GM12878 (cell line): ENCODE results near the gene THEM4. TPM values are rescaled to one million over a fixed set of nuclear protein-coding genes. Genes with fewer than 3 reads are reported as not detected.

ENCODE experiments used
- ATAC-seq: fragments of 200-7000 bp; cut with Tn5 transposase; 3 replicates; pipeline ENCODE4 v1.9.1; 2020; ENCODE audit warnings: mild to moderate bottlenecking, moderate library complexity
- BruUV-seq: library from RNA; stranded (reverse); fragments of 400-500 nt; replicated peaks from 2 replicates; lab custom pipeline; 2021; lab: Mats Ljungman, UMichigan
- CTCF ChIA-PET: fragments of 300-600 bp; sonication (Branson Sonifier 250); formaldehyde crosslinking; extraction: SDS; loops from one replicate; lab custom pipeline; 2021; ENCODE audit warnings: inconsistent platforms; lab: Yijun Ruan, JAX
- POLR2A ChIA-PET: fragments of 350-600 bp; formaldehyde crosslinking; extraction: SDS; loops from one replicate; lab custom pipeline; 2021; ENCODE audit warnings: inconsistent platforms; lab: Charles Lee
- RAD21 ChIA-PET: fragments of 300-600 bp; sonication (Branson Sonifier 250); formaldehyde crosslinking; loops from one replicate; lab custom pipeline; 2023; ENCODE audit warnings: antibody characterized with exemption; ENCODE audit not compliant: unreplicated experiment; lab: Charles Lee
- SMC1A ChIA-PET: fragments of 300-600 bp; sonication (Branson Sonifier 250); formaldehyde crosslinking; loops from one replicate; lab custom pipeline; 2023; ENCODE audit not compliant: unreplicated experiment, uncharacterized antibody; lab: Charles Lee
- DNase-seq: peaks from one replicate; pipeline ENCODE4 v3.0.0-alpha.2; 2011; ENCODE audit warnings: low read depth, low spot score
- FAIRE-seq: peaks from 3 replicates; lab custom pipeline; 2011; peaks lifted over from hg19 to GRCh38; lab: Jason Lieb, UNC
- H2AFZ ChIP-seq: 2 replicates; pipeline ENCODE4 v1.6.0; 2011; ENCODE audit warnings: low read depth, low read length, control low read depth; ENCODE audit not compliant: control insufficient read depth
- H3K27ac ChIP-seq: 2 replicates; pipeline ENCODE4 v1.5.1; 2011; ENCODE audit warnings: control low read depth; ENCODE audit not compliant: control insufficient read depth, insufficient read depth
- H3K27me3 ChIP-seq, 2 experiments: replicated peaks in 1 of 2; 2 replicates each; pipeline versions ENCODE4 v1.6.0 to v1.6.1; 2011; ENCODE audit warnings: low read length in 1 of 2; ENCODE audit not compliant: control insufficient read depth in 2 of 2, insufficient read depth in 2 of 2
- H3K36me3 ChIP-seq, 2 experiments: 2 replicates each; pipeline ENCODE4 v1.5.1; 2011; ENCODE audit warnings: low read length in 1 of 2; ENCODE audit not compliant: control insufficient read depth in 2 of 2, insufficient read depth in 2 of 2
- H3K4me1 ChIP-seq: 2 replicates; pipeline ENCODE4 v1.6.1; 2011; ENCODE audit warnings: mild to moderate bottlenecking, low read length, moderate library complexity, mixed read lengths; ENCODE audit not compliant: control insufficient read depth, insufficient read depth
- H3K4me2 ChIP-seq: 2 replicates; pipeline ENCODE4 v1.6.0; 2011; ENCODE audit warnings: control low read depth; ENCODE audit not compliant: control insufficient read depth, insufficient read depth
- H3K4me3 ChIP-seq: fragments of 200-600 bp; sonication (generic); 2 replicates; pipeline ENCODE4 v1.5.1; 2016
- H3K79me2 ChIP-seq: 2 replicates; pipeline ENCODE4 v1.6.0; 2011; ENCODE audit warnings: low read length; ENCODE audit not compliant: control insufficient read depth, insufficient read depth
- H3K9ac ChIP-seq: 2 replicates; pipeline ENCODE4 v1.8.0; 2011; ENCODE audit warnings: low read length, control low read depth, mixed read lengths; ENCODE audit not compliant: control insufficient read depth, insufficient read depth
- H3K9me3 ChIP-seq: replicated peaks from 3 replicates; pipeline ENCODE4 v1.5.1; 2011; ENCODE audit warnings: mild to moderate bottlenecking, low read length; ENCODE audit not compliant: control insufficient read depth, insufficient read depth
- H4K20me1 ChIP-seq: 2 replicates; pipeline ENCODE4 v1.6.0; 2011; ENCODE audit not compliant: control insufficient read depth, insufficient read depth
- CBX5 ChIP-seq: sonication (generic); IDR thresholded peaks from 2 replicates; pipeline ENCODE4 v1.6.1; 2016; ENCODE audit warnings: low read depth, moderate library complexity, mild to moderate bottlenecking, inconsistent platforms
- CREB1 ChIP-seq: IDR thresholded peaks from 2 replicates; pipeline ENCODE4 v1.6.1; 2012; ENCODE audit warnings: low read depth, mild to moderate bottlenecking, inconsistent platforms
- JUND ChIP-seq: IDR thresholded peaks from 2 replicates; pipeline ENCODE4 v1.6.1; 2012; ENCODE audit warnings: low read depth, mild to moderate bottlenecking, low read length, improper control_type of control experiment, moderate library complexity
- NR2C2 ChIP-seq: IDR thresholded peaks from 2 replicates; pipeline ENCODE4 v1.6.1; 2011; ENCODE audit warnings: borderline replicate concordance, low read depth; ENCODE audit not compliant: control insufficient read depth, insufficient read length
- RELA ChIP-seq: fragments of 450-650 bp; IDR thresholded peaks from 2 replicates; pipeline ENCODE4 v1.8.0; 2014; ENCODE audit warnings: borderline replicate concordance; ENCODE audit not compliant: partially characterized antibody
- SIN3A ChIP-seq: IDR thresholded peaks from 2 replicates; pipeline ENCODE4 v1.6.1; 2012; ENCODE audit warnings: low read depth, low read length, improper control_type of control experiment
- SREBF1 ChIP-seq: IDR thresholded peaks from 2 replicates; pipeline ENCODE4 v1.6.1; 2012; ENCODE audit warnings: mild to moderate bottlenecking, low read length
- ZBTB33 ChIP-seq: fragments of 450-650 bp; IDR thresholded peaks from 2 replicates; pipeline ENCODE4 v1.6.1; 2017; ENCODE audit warnings: mild to moderate bottlenecking
- ZNF274 ChIP-seq: IDR thresholded peaks from one replicate; pipeline ENCODE4 v1.8.0; 2011; ENCODE audit not compliant: insufficient read length, insufficient read depth
- WGBS: methylation state at CpG from one replicate; pipeline ENCODE4 v1.1.6; 2016; ENCODE audit warnings: low lambda C conversion rate; ENCODE audit not compliant: insufficient replicate concordance, insufficient coverage; ENCODE audit errors: missing lambda C conversion rate; 5-methylcytosine and 5-hydroxymethylcytosine counted together
- in situ Hi-C: fragments of 300-500 bp; cut with MboI; formaldehyde crosslinking; loops from 9 replicates; pipeline ENCODE4 v1.14.3; 2018; ENCODE audit warnings: mixed read lengths
- intact Hi-C: fragments of 100-400 bp; cut with micrococcal nuclease; formaldehyde crosslinking; loops from one replicate; pipeline ENCODE4 v1.14.2; 2022; ENCODE audit not compliant: unreplicated experiment
- polyA plus RNA-seq, 11 experiments: library from polyadenylated mRNA; depleted of rRNA in 4 of 11; unstranded in 6 of 11; stranded (reverse) in 5 of 11; fragments of >200 nt; fragmentation: Nextera tagmentation in 4 of 11; fragmentation: Illumina TruSeq in 1 of 11; extraction: Ambion mirVana in 4 of 11; extraction: Trizol in 1 of 11; gene quantifications; 1 replicate in 1 of 11; 2 replicates in 10 of 11; pipeline versions ENCODE4 v1.2.1 to v1.2.3, GENCODE V29; 2011 to 2016; ENCODE audit warnings: inconsistent platforms in 2 of 11, missing spikeins in 2 of 11, low read depth in 1 of 11
- total RNA-seq, 4 experiments: library from RNA; depleted of rRNA in 3 of 4; stranded (reverse); fragments of >200 nt in 3 of 4; fragmentation: Illumina TruSeq in 1 of 4; extraction: Trizol in 1 of 4; gene quantifications; 2 replicates each; pipeline versions ENCODE4 v1.2.1 to v1.2.3, GENCODE V29; 2013 to 2021

Gene THEM4
- total and polyA plus RNA-seq, 10 of the 15 experiments (the other 5 are each of a cell fraction or from before 2014, with no cell fraction given), result 3.4 to 30.8 (median 17.9) TPM

- ChIA-PET RAD21 (interaction anchor here (1.6 to 4.0 kb wide), 3 partner anchors 10 to 64 kb away, joined by 5 to 33 read pairs (median 5); no protein-coding TSS in a partner anchor), POLR2A (no interaction called here), CTCF (interaction anchor here (0.9 to 5.0 kb wide), 10 partner anchors 9 to 79 kb away, joined by 3 to 122 read pairs (median 5); no protein-coding TSS in a partner anchor), SMC1A (interaction anchor here (0.7 to 5.6 kb wide), 6 partner anchors 8 to 74 kb away, joined by 3 to 56 read pairs (median 4); no protein-coding TSS in a partner anchor)
- Histone ChIP-seq H3K36me3 (no peaks in the 10 kb centered on the region), H3K9me3 (no peaks in the 10 kb centered on the region), H3K4me1 (no peaks in the 10 kb centered on the region), H3K27ac (no peak overlapping the region), H3K79me2 (no peaks in the 10 kb centered on the region), H2AFZ (no peak overlapping the region), H3K27me3 (peaks cover 0 to 1% of the 10 kb centered on the region in 2 experiments; a peak in 2 of 4 replicates), H3K9ac (no peak overlapping the region), H3K4me2 (no peak overlapping the region), H3K4me3 (no peak overlapping the region)
- DNase-seq (no peak), FAIRE-seq (no peak), ATAC-seq (no peak)
- no TSS peak for BruUV-seq
- in situ Hi-C loops, result no loop called here
- 71% methylated on average over 7 of the region's 7 CpGs for WGBS
- no peak for TF ChIP-seq JUND
- no peak for TF ChIP-seq ZNF274
- TF ChIP-seq SREBF1, result no peak
- TF ChIP-seq RELA, result no peak
- TF ChIP-seq ZBTB33, result no peak
- no peak for TF ChIP-seq CBX5
- no peak for TF ChIP-seq NR2C2
- TF ChIP-seq CREB1, result no peak
- no peak for TF ChIP-seq SIN3A
- TF ChIP-seq, all 136 proteins: peak for 0
- intact Hi-C loops, result no loop called here
- no peaks in the 10 kb centered on the region for H4K20me1 ChIP-seq
These were observed 27.3 kb upstream of the THEM4 start for GRCh38 chr1:151936653-151937052.
